ENCODE data around the gene FBXO38.

DNA sequence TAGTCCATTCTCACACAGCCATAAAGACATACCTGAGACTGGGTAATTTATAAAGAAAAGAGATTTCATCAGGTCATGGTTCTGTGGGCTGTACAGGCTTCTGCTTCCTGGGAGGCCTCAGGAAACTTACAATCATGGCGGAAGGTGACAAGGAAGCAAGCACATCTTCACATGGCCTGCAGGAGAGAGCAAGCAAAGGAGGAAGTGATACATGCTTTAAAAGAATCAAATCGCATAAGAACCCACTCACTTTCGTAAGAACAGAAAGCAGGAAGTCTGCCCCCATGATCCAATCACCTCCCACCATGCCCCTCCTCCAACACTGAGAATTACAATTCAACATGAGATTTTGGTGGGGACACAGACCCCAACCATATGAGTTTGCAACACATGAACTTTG lies 5.1 kb upstream of the FBXO38 start:
- TF ChIP-seq, protein P1, sequence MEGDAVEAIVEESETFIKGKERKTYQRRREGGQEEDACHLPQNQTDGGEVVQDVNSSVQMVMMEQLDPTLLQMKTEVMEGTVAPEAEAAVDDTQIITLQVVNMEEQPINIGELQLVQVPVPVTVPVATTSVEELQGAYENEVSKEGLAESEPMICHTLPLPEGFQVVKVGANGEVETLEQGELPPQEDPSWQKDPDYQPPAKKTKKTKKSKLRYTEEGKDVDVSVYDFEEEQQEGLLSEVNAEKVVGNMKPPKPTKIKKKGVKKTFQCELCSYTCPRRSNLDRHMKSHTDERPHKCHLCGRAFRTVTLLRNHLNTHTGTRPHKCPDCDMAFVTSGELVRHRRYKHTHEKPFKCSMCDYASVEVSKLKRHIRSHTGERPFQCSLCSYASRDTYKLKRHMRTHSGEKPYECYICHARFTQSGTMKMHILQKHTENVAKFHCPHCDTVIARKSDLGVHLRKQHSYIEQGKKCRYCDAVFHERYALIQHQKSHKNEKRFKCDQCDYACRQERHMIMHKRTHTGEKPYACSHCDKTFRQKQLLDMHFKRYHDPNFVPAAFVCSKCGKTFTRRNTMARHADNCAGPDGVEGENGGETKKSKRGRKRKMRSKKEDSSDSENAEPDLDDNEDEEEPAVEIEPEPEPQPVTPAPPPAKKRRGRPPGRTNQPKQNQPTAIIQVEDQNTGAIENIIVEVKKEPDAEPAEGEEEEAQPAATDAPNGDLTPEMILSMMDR (IDR thresholded peaks at IDR 0.05): no peak
- TF ChIP-seq EZH2 (IDR thresholded peaks at IDR 0.05; ENCODE audit: borderline replicate concordance, insufficient read depth, low read depth, low read length, poor library complexity, severe bottlenecking): no peak
